ENCODE results near the gene GRM1. TPM values are rescaled to one million over a fixed set of nuclear protein-coding genes. Genes with fewer than 3 reads are reported as not detected.

The GRM1 gene
- total and polyA plus RNA-seq, 2 donors (not counting 3 experiments of a cell fraction or from before 2014, with no cell fraction given) = 0.07 TPM; not detected in 1

DNA sequence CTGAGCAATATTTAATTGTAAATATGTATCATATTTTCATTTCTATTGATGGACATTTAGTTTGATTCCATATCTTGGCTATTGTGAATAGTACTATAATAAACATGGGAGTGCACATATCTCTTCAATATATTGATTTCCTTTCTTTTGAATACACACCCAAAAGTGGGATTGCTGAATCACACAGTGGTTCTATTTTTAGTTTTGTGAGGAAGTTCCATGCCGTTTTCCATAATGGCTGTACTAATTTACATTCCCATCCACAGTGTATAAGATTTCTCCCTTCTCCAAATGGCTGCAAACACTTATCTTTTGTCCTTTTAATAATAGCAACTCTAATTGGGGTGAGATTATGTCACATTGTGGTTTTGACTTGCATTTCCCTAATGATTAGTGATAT, 428.0 kb downstream of the GRM1 start:
- intact Hi-C loops (cut with micrococcal nuclease) = no loop called here
- DNase-seq (ENCODE audit: low read depth, low spot score) (no peak), FAIRE-seq (no peak)
- no peak overlapping the region for H3K27ac ChIP-seq (ENCODE audit: insufficient read depth, low read depth, low read length)
- no TSS peak for BruUV-seq (replicated peaks)
- no peaks in the 10 kb centered on the region for H3K79me2 ChIP-seq (ENCODE audit: control insufficient read depth, insufficient read depth, low read length)
- no peaks in the 10 kb centered on the region for H3K4me1 ChIP-seq (ENCODE audit: control insufficient read depth, extremely low read depth, insufficient read depth, low read length)
- no peaks in the 10 kb centered on the region for H3K9me3 ChIP-seq (replicated peaks; ENCODE audit: control insufficient read depth, insufficient read depth, low read length)
- POLR2A ChIA-PET = no interaction called here
- H3K9me1 ChIP-seq (replicated peaks; ENCODE audit: control insufficient read depth, extremely low read depth, insufficient read depth, low read length) = no peaks in the 10 kb centered on the region
- CTCF ChIA-PET = interaction anchor here (0.6 to 0.8 kb wide), 2 partner anchors 13 to 24 kb away, joined by 3 read pairs; no protein-coding TSS in a partner anchor
- no peak for TF ChIP-seq POLR2AphosphoS5 (IDR thresholded peaks at IDR 0.05; ENCODE audit: insufficient read depth, low read depth, low read length)
- no peak for TF ChIP-seq GATA2 (IDR thresholded peaks at IDR 0.05; ENCODE audit: insufficient read depth, insufficient read length, low read depth, low read length)
- no peak for TF ChIP-seq EZH2 (IDR thresholded peaks at IDR 0.05; ENCODE audit: borderline replicate concordance, low read depth, low read length, severe bottlenecking)
- TF ChIP-seq FOS (IDR thresholded peaks at IDR 0.05; ENCODE audit: borderline replicate concordance, insufficient read depth, low read length) = no peak
- no peak for TF ChIP-seq MYC (IDR thresholded peaks at IDR 0.05; ENCODE audit: low read depth, low read length)
- TF ChIP-seq POLR2A (IDR thresholded peaks at IDR 0.05; ENCODE audit: low read depth, low read length) = no peak
- TF ChIP-seq, protein P1, sequence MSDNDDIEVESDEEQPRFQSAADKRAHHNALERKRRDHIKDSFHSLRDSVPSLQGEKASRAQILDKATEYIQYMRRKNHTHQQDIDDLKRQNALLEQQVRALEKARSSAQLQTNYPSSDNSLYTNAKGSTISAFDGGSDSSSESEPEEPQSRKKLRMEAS (IDR thresholded peaks at IDR 0.05; ENCODE audit: insufficient read depth, insufficient read length) = no peak
- no peak for TF ChIP-seq JUN (IDR thresholded peaks at IDR 0.05; ENCODE audit: borderline replicate concordance, insufficient read depth, insufficient read length, low read depth)
- TF ChIP-seq, protein P2, sequence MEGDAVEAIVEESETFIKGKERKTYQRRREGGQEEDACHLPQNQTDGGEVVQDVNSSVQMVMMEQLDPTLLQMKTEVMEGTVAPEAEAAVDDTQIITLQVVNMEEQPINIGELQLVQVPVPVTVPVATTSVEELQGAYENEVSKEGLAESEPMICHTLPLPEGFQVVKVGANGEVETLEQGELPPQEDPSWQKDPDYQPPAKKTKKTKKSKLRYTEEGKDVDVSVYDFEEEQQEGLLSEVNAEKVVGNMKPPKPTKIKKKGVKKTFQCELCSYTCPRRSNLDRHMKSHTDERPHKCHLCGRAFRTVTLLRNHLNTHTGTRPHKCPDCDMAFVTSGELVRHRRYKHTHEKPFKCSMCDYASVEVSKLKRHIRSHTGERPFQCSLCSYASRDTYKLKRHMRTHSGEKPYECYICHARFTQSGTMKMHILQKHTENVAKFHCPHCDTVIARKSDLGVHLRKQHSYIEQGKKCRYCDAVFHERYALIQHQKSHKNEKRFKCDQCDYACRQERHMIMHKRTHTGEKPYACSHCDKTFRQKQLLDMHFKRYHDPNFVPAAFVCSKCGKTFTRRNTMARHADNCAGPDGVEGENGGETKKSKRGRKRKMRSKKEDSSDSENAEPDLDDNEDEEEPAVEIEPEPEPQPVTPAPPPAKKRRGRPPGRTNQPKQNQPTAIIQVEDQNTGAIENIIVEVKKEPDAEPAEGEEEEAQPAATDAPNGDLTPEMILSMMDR (IDR thresholded peaks at IDR 0.05; ENCODE audit: extremely low read depth in 1 of 2, insufficient read depth in 1 of 2, low read depth in 1 of 2, low read length in 2 of 2) = no peak
- no peak overlapping the region for H3K4me3 ChIP-seq (replicated peaks in 1 of 3; ENCODE audit: insufficient read depth in 1 of 3, low read depth in 1 of 3, low read length in 3 of 3)
- H3K27me3 ChIP-seq (ENCODE audit: control insufficient read depth in 2 of 2, insufficient read depth in 2 of 2, low read length in 2 of 2) = no peaks in the 10 kb centered on the region
- no peak overlapping the region for H3K9ac ChIP-seq (replicated peaks; ENCODE audit: extremely low read depth, insufficient read depth, low read length)
- H2AFZ ChIP-seq (ENCODE audit: low read depth, low read length) = no peak overlapping the region
- H4K20me1 ChIP-seq (replicated peaks; ENCODE audit: control insufficient read depth, extremely low read depth, insufficient read depth, low read length) = no peaks in the 10 kb centered on the region
- no peaks in the 10 kb centered on the region for H3K36me3 ChIP-seq (ENCODE audit: control insufficient read depth in 2 of 2, extremely low read depth in 1 of 2, insufficient read depth in 2 of 2, low read length in 2 of 2)
- no peak overlapping the region for H3K4me2 ChIP-seq (ENCODE audit: insufficient read depth, low read length)
- dilution Hi-C loops (cut with MboI; ENCODE audit: extremely low pct_ligation_motif_present, low sequenced_read_pairs) = no loop called here

Data from endothelial cell of umbilical vein (primary cell).